ENCODE data around the gene GALNT16.

Gene GALNT16

GRCh38 chr14:69332782-69333395 is 72.9 kb downstream of the GALNT16 start:
- H2AFZ ChIP-seq (ENCODE audit: low read depth): no peak overlapping the region
- H3K36me3 ChIP-seq (ENCODE audit: insufficient read depth): no peaks in the 10 kb centered on the region
- H3K27ac ChIP-seq: no peak overlapping the region
- H3K27me3 ChIP-seq (ENCODE audit: insufficient read depth, low read depth): no peaks in the 10 kb centered on the region
- H3K4me1 ChIP-seq (ENCODE audit: low read depth, poor library complexity, severe bottlenecking): no peaks in the 10 kb centered on the region
- no peaks in the 10 kb centered on the region for H3K79me2 ChIP-seq (ENCODE audit: insufficient read depth, low read depth)
- TF ChIP-seq CTCF (conservative IDR thresholded peaks at IDR 0.05; ENCODE audit: low read depth, low read length): no peak
- no peak overlapping the region for H3K4me2 ChIP-seq
- H3K4me3 ChIP-seq (IDR thresholded peaks at IDR 0.05; ENCODE audit: insufficient read depth, low read depth, low read length): no peak overlapping the region
- no peak overlapping the region for H3K9ac ChIP-seq
- H4K20me1 ChIP-seq (ENCODE audit: insufficient read depth): no peaks in the 10 kb centered on the region

- no peak overlapping the region for H3K9ac ChIP-seq
Observed at GRCh38 chr14:69333791-69334337, 73.9 kb downstream of the GALNT16 start.

GRCh38 chr14:69334576-69334975 is 74.6 kb downstream of the GALNT16 start:
- no peak overlapping the region for H3K4me3 ChIP-seq (IDR thresholded peaks at IDR 0.05; ENCODE audit: insufficient read depth, low read depth, low read length)
- H3K4me2 ChIP-seq: no peak overlapping the region
- H3K79me2 ChIP-seq (ENCODE audit: insufficient read depth, low read depth): no peaks in the 10 kb centered on the region
- no peaks in the 10 kb centered on the region for H3K36me3 ChIP-seq (ENCODE audit: insufficient read depth)
- H3K27ac ChIP-seq: no peak overlapping the region
- no peaks in the 10 kb centered on the region for H3K27me3 ChIP-seq (ENCODE audit: insufficient read depth, low read depth)
- H3K4me1 ChIP-seq (ENCODE audit: low read depth, poor library complexity, severe bottlenecking): no peaks in the 10 kb centered on the region
- H2AFZ ChIP-seq (ENCODE audit: low read depth): no peak overlapping the region
- H3K9ac ChIP-seq: no peak overlapping the region
- H4K20me1 ChIP-seq (ENCODE audit: insufficient read depth): no peaks in the 10 kb centered on the region
- TF ChIP-seq CTCF (conservative IDR thresholded peaks at IDR 0.05; ENCODE audit: low read depth, low read length): no peak

More at GRCh38 chr14:69333791-69334337, 73.9 kb downstream of the GALNT16 start:
- no peaks in the 10 kb centered on the region for H3K36me3 ChIP-seq (ENCODE audit: insufficient read depth)
- H2AFZ ChIP-seq (ENCODE audit: low read depth): no peak overlapping the region
- TF ChIP-seq CTCF (conservative IDR thresholded peaks at IDR 0.05; ENCODE audit: low read depth, low read length): no peak
- H4K20me1 ChIP-seq (ENCODE audit: insufficient read depth): no peaks in the 10 kb centered on the region
- H3K27ac ChIP-seq: no peak overlapping the region
- H3K4me2 ChIP-seq: no peak overlapping the region
- no peaks in the 10 kb centered on the region for H3K27me3 ChIP-seq (ENCODE audit: insufficient read depth, low read depth)
- no peaks in the 10 kb centered on the region for H3K4me1 ChIP-seq (ENCODE audit: low read depth, poor library complexity, severe bottlenecking)
- H3K4me3 ChIP-seq (IDR thresholded peaks at IDR 0.05; ENCODE audit: insufficient read depth, low read depth, low read length): no peak overlapping the region
- H3K79me2 ChIP-seq (ENCODE audit: insufficient read depth, low read depth): no peaks in the 10 kb centered on the region

- TF ChIP-seq CTCF (conservative IDR thresholded peaks at IDR 0.05; ENCODE audit: low read depth, low read length): no peak
- no peaks in the 10 kb centered on the region for H3K79me2 ChIP-seq (ENCODE audit: insufficient read depth, low read depth)
- no peak overlapping the region for H3K4me3 ChIP-seq (IDR thresholded peaks at IDR 0.05; ENCODE audit: insufficient read depth, low read depth, low read length)
- no peak overlapping the region for H2AFZ ChIP-seq (ENCODE audit: low read depth)
- no peaks in the 10 kb centered on the region for H4K20me1 ChIP-seq (ENCODE audit: insufficient read depth)
- H3K36me3 ChIP-seq (ENCODE audit: insufficient read depth): no peaks in the 10 kb centered on the region
- no peaks in the 10 kb centered on the region for H3K4me1 ChIP-seq (ENCODE audit: low read depth, poor library complexity, severe bottlenecking)
- H3K9ac ChIP-seq: no peak overlapping the region
- no peak overlapping the region for H3K4me2 ChIP-seq
- no peaks in the 10 kb centered on the region for H3K27me3 ChIP-seq (ENCODE audit: insufficient read depth, low read depth)
- no peak overlapping the region for H3K27ac ChIP-seq
Observed at GRCh38 chr14:69335371-69335771, 75.4 kb downstream of the GALNT16 start.
